ENCODE measurements around the gene SLC25A30. TPM values are rescaled to one million over a fixed set of nuclear protein-coding genes. Genes with fewer than 3 reads are reported as not detected.
"Not testable (repeated sequence)": the region's sequence is repeated elsewhere in the genome, so short reads cannot be mapped to it uniquely, and the experiment has no call there.

SLC25A30 gene
- total RNA-seq, 2 experiments from 2014 or later, result 23.2 to 28.6 TPM

GRCh38 chr13:45432737-45433380 is 14.7 kb upstream of the SLC25A30 start:
- ATAC-seq (ENCODE audit: poor library complexity), result no peak
- Histone ChIP-seq H3K9me3 (ENCODE audit: control insufficient read depth in 1 of 2, insufficient read depth in 1 of 2, low read length in 2 of 2) (no peaks in the 10 kb centered on the region), H3K4me1 (ENCODE audit: insufficient read depth, low read length) (no peaks in the 10 kb centered on the region), H3K36me3 (ENCODE audit: insufficient read depth, low read length) (no peaks in the 10 kb centered on the region), H3K27ac (ENCODE audit: low read depth in 1 of 2, low read length in 2 of 2) (no peak overlapping the region), H3K4me3 (ENCODE audit: low read length) (no peak overlapping the region), H3K27me3 (ENCODE audit: control insufficient read depth in 1 of 2, insufficient read depth in 2 of 2, low read length in 2 of 2) (no peaks in the 10 kb centered on the region)
- H3K36me3 Mint-ChIP-seq (ENCODE audit: low read depth), result no peaks in the 10 kb centered on the region
- H3K4me1 Mint-ChIP-seq (ENCODE audit: low read depth), result no peaks in the 10 kb centered on the region
- ChIA-PET POLR2A (interaction anchor here (0.6 kb wide), 1 partner anchor 85 kb away, joined by 4 read pairs; no protein-coding TSS in a partner anchor), CTCF (interaction anchor here (0.7 kb wide), 1 partner anchor 1525 kb away, joined by 4 read pairs; no protein-coding TSS in a partner anchor)
- no peaks in the 10 kb centered on the region for H3K27me3 Mint-ChIP-seq
- no peak overlapping the region for H3K4me3 Mint-ChIP-seq
- H3K27ac Mint-ChIP-seq, result no peak overlapping the region
- DNase-seq, result no peak
- no peaks in the 10 kb centered on the region for H3K9me3 Mint-ChIP-seq
- TF ChIP-seq, protein P1, sequence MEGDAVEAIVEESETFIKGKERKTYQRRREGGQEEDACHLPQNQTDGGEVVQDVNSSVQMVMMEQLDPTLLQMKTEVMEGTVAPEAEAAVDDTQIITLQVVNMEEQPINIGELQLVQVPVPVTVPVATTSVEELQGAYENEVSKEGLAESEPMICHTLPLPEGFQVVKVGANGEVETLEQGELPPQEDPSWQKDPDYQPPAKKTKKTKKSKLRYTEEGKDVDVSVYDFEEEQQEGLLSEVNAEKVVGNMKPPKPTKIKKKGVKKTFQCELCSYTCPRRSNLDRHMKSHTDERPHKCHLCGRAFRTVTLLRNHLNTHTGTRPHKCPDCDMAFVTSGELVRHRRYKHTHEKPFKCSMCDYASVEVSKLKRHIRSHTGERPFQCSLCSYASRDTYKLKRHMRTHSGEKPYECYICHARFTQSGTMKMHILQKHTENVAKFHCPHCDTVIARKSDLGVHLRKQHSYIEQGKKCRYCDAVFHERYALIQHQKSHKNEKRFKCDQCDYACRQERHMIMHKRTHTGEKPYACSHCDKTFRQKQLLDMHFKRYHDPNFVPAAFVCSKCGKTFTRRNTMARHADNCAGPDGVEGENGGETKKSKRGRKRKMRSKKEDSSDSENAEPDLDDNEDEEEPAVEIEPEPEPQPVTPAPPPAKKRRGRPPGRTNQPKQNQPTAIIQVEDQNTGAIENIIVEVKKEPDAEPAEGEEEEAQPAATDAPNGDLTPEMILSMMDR (IDR thresholded peaks at IDR 0.05), result no peak
- intact Hi-C loops (cut with DNase I, micrococcal nuclease), result no loop called here

DNA sequence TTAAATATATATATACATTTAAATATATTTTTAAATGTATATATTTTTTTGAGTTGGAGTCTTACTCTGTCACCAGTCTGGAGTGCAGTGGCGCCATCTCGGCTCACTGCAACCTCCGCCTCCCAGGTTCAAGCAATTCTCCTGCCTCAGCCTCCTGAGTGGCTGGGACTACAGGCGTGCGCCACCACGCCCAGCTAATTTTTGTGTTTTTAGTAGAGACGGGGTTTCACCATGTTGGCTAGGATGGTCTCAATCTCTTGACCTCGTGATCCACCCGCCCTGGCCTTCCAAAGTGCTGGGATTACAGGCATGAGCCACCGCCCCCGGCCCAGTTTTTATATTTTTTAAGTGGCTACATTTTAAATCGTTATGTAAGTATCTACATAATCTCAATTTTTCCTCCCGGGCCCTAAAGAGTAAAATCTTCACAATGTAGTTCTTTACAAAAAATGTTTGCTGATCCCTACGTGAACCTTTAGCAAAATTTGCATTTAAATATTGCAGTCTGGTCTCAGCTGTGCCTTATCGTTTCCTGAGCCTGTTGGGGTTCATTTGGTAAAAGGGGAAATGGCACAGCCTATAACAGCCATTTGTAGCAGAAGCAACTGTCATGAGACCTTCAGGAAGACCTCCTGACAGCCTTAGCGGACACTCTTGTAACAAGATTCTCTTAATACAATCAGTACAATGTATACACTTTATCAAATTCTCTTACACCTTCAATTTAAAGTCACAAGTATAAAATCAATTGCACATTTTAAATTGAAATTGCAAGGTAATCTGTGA is 8.1 kb upstream of the SLC25A30 start:
- H3K27ac ChIP-seq (ENCODE audit: low read depth in 1 of 2, low read length in 2 of 2); H3K9me3 ChIP-seq (ENCODE audit: control insufficient read depth in 1 of 2, insufficient read depth in 1 of 2, low read length in 2 of 2); DNase-seq; H3K4me3 Mint-ChIP-seq; H3K27me3 Mint-ChIP-seq; CTCF ChIA-PET; H3K9me3 Mint-ChIP-seq; H3K4me3 ChIP-seq (ENCODE audit: low read length); H3K36me3 Mint-ChIP-seq (ENCODE audit: low read depth); H3K27ac Mint-ChIP-seq; H3K36me3 ChIP-seq (ENCODE audit: insufficient read depth, low read length); H3K4me1 Mint-ChIP-seq (ENCODE audit: low read depth); H3K27me3 ChIP-seq (ENCODE audit: control insufficient read depth in 1 of 2, insufficient read depth in 2 of 2, low read length in 2 of 2); H3K4me1 ChIP-seq (ENCODE audit: insufficient read depth, low read length); intact Hi-C loops (cut with DNase I, micrococcal nuclease): not testable (repeated sequence)
- POLR2A ChIA-PET, result interaction anchor here (0.6 to 1.3 kb wide), 3 partner anchors 8 to 85 kb away, joined by 3 to 6 read pairs (median 3); partner anchors contain the start of genes SLC25A30 and TPT1
- ATAC-seq (ENCODE audit: poor library complexity), result peak; percentile 25

- Mint-ChIP-seq H3K4me1 (ENCODE audit: low read depth) (no peaks in the 10 kb centered on the region), H3K9me3 (no peaks in the 10 kb centered on the region), H3K27ac (no peak overlapping the region), H3K27me3 (no peaks in the 10 kb centered on the region), H3K4me3 (peak overlapping the region; percentile 43), H3K36me3 (ENCODE audit: low read depth) (peaks cover 5% of the 10 kb centered on the region)
- Histone ChIP-seq H3K4me3 (ENCODE audit: low read length) (no peak overlapping the region), H3K27me3 (ENCODE audit: control insufficient read depth in 1 of 2, insufficient read depth in 2 of 2, low read length in 2 of 2) (no peaks in the 10 kb centered on the region), H3K36me3 (ENCODE audit: insufficient read depth, low read length) (no peaks in the 10 kb centered on the region), H3K27ac (ENCODE audit: low read depth in 1 of 2, low read length in 2 of 2) (no peak overlapping the region), H3K4me1 (ENCODE audit: insufficient read depth, low read length) (peaks cover 3% of the 10 kb centered on the region), H3K9me3 (ENCODE audit: control insufficient read depth in 1 of 2, insufficient read depth in 1 of 2, low read length in 2 of 2) (no peaks in the 10 kb centered on the region)
- TF ChIP-seq, protein P1 (IDR thresholded peaks at IDR 0.05), result no peak
- ATAC-seq (ENCODE audit: poor library complexity), result no peak
- intact Hi-C loops (cut with DNase I, micrococcal nuclease), result no loop called here
- ChIA-PET CTCF (interaction anchor here (0.5 kb wide), 1 partner anchor 19 kb away, joined by 3 read pairs; no protein-coding TSS in a partner anchor), POLR2A (no interaction called here)
- no peak for DNase-seq
Measured at GRCh38 chr13:45422731-45423292, 4.6 kb upstream of the SLC25A30 start.
